GM12878 (cell line): ENCODE data around the gene COBLL1. TPM values are rescaled to one million over a fixed set of nuclear protein-coding genes. Genes with fewer than 3 reads are reported as not detected.

Source experiments
- ATAC-seq: fragments of 200-7000 bp; cut with Tn5 transposase; 3 replicates; pipeline ENCODE4 v1.9.1; 2020; ENCODE audit warnings: mild to moderate bottlenecking, moderate library complexity
- BruUV-seq: library from RNA; stranded (reverse); fragments of 400-500 nt; replicated peaks from 2 replicates; lab custom pipeline; 2021; lab: Mats Ljungman, UMichigan
- CTCF ChIA-PET: fragments of 300-600 bp; sonication (Branson Sonifier 250); formaldehyde crosslinking; extraction: SDS; loops from one replicate; lab custom pipeline; 2021; ENCODE audit warnings: inconsistent platforms; lab: Yijun Ruan, JAX
- POLR2A ChIA-PET: fragments of 350-600 bp; formaldehyde crosslinking; extraction: SDS; loops from one replicate; lab custom pipeline; 2021; ENCODE audit warnings: inconsistent platforms; lab: Charles Lee
- RAD21 ChIA-PET: fragments of 300-600 bp; sonication (Branson Sonifier 250); formaldehyde crosslinking; loops from one replicate; lab custom pipeline; 2023; ENCODE audit warnings: antibody characterized with exemption; ENCODE audit not compliant: unreplicated experiment; lab: Charles Lee
- SMC1A ChIA-PET: fragments of 300-600 bp; sonication (Branson Sonifier 250); formaldehyde crosslinking; loops from one replicate; lab custom pipeline; 2023; ENCODE audit not compliant: unreplicated experiment, uncharacterized antibody; lab: Charles Lee
- DNase-seq: peaks from one replicate; pipeline ENCODE4 v3.0.0-alpha.2; 2011; ENCODE audit warnings: low read depth, low spot score
- FAIRE-seq: peaks from 3 replicates; lab custom pipeline; 2011; peaks lifted over from hg19 to GRCh38; lab: Jason Lieb, UNC
- H2AFZ ChIP-seq: 2 replicates; pipeline ENCODE4 v1.6.0; 2011; ENCODE audit warnings: low read depth, low read length, control low read depth; ENCODE audit not compliant: control insufficient read depth
- H3K27ac ChIP-seq: 2 replicates; pipeline ENCODE4 v1.5.1; 2011; ENCODE audit warnings: control low read depth; ENCODE audit not compliant: control insufficient read depth, insufficient read depth
- H3K27me3 ChIP-seq, 2 experiments: replicated peaks in 1 of 2; 2 replicates each; pipeline versions ENCODE4 v1.6.0 to v1.6.1; 2011; ENCODE audit warnings: low read length in 1 of 2; ENCODE audit not compliant: control insufficient read depth in 2 of 2, insufficient read depth in 2 of 2
- H3K36me3 ChIP-seq, 2 experiments: 2 replicates each; pipeline ENCODE4 v1.5.1; 2011; ENCODE audit warnings: low read length in 1 of 2; ENCODE audit not compliant: control insufficient read depth in 2 of 2, insufficient read depth in 2 of 2
- H3K4me1 ChIP-seq: 2 replicates; pipeline ENCODE4 v1.6.1; 2011; ENCODE audit warnings: mild to moderate bottlenecking, low read length, moderate library complexity, mixed read lengths; ENCODE audit not compliant: control insufficient read depth, insufficient read depth
- H3K4me2 ChIP-seq: 2 replicates; pipeline ENCODE4 v1.6.0; 2011; ENCODE audit warnings: control low read depth; ENCODE audit not compliant: control insufficient read depth, insufficient read depth
- H3K4me3 ChIP-seq: fragments of 200-600 bp; sonication (generic); 2 replicates; pipeline ENCODE4 v1.5.1; 2016
- H3K79me2 ChIP-seq: 2 replicates; pipeline ENCODE4 v1.6.0; 2011; ENCODE audit warnings: low read length; ENCODE audit not compliant: control insufficient read depth, insufficient read depth
- H3K9ac ChIP-seq: 2 replicates; pipeline ENCODE4 v1.8.0; 2011; ENCODE audit warnings: low read length, control low read depth, mixed read lengths; ENCODE audit not compliant: control insufficient read depth, insufficient read depth
- H3K9me3 ChIP-seq: replicated peaks from 3 replicates; pipeline ENCODE4 v1.5.1; 2011; ENCODE audit warnings: mild to moderate bottlenecking, low read length; ENCODE audit not compliant: control insufficient read depth, insufficient read depth
- H4K20me1 ChIP-seq: 2 replicates; pipeline ENCODE4 v1.6.0; 2011; ENCODE audit not compliant: control insufficient read depth, insufficient read depth
- CBFB ChIP-seq: IDR thresholded peaks from 2 replicates; pipeline ENCODE4 v1.6.1; 2016; ENCODE audit warnings: antibody characterized with exemption, low read depth
- CHD2 ChIP-seq: IDR thresholded peaks from 2 replicates; pipeline ENCODE4 v1.6.1; 2011; ENCODE audit warnings: low read depth, low read length, improper control_type of control experiment, borderline replicate concordance
- ESRRA ChIP-seq: IDR thresholded peaks from 2 replicates; pipeline ENCODE4 v1.6.1; 2012; ENCODE audit warnings: mild to moderate bottlenecking, low read length, improper control_type of control experiment
- ETV6 ChIP-seq, 2 experiments: fragments of 450-650 bp in 1 of 2; IDR thresholded peaks in 1 of 2; conservative IDR thresholded peaks in 1 of 2; 2 replicates each; pipeline ENCODE4 v1.6.1; 2014; ENCODE audit warnings: antibody characterized with exemption in 1 of 2, borderline replicate concordance in 1 of 2, low read depth in 1 of 2, mild to moderate bottlenecking in 1 of 2, moderate library complexity in 1 of 2
- HDAC6 ChIP-seq: fragments of 200-600 bp; sonication (generic); IDR thresholded peaks from one replicate; pipeline ENCODE4 v1.8.0; 2017; ENCODE audit warnings: antibody characterized with exemption; ENCODE audit not compliant: unreplicated experiment
- LARP7 ChIP-seq: fragments of 450-650 bp; IDR thresholded peaks from 2 replicates; pipeline ENCODE4 v1.6.1; 2017; ENCODE audit warnings: mild to moderate bottlenecking
- NFIC ChIP-seq: IDR thresholded peaks from 2 replicates; pipeline ENCODE4 v1.6.1; 2012; ENCODE audit warnings: low read depth, mild to moderate bottlenecking, inconsistent platforms, low read length, moderate library complexity
- PML ChIP-seq: IDR thresholded peaks from 2 replicates; pipeline ENCODE4 v1.6.1; 2012; ENCODE audit warnings: low read length, inconsistent platforms
- POLR2AphosphoS5 ChIP-seq: IDR thresholded peaks from 2 replicates; pipeline ENCODE4 v1.6.1; 2011; ENCODE audit warnings: mild to moderate bottlenecking, low read length, inconsistent platforms
- RUNX3 ChIP-seq: IDR thresholded peaks from 2 replicates; pipeline ENCODE4 v1.6.1; 2012; ENCODE audit warnings: low read length, inconsistent platforms
- SMAD1 ChIP-seq: fragments of 450-650 bp; IDR thresholded peaks from 2 replicates; pipeline ENCODE4 v1.6.1; 2018; ENCODE audit warnings: mild to moderate bottlenecking, low read depth; ENCODE audit not compliant: partially characterized antibody
- TARDBP ChIP-seq: IDR thresholded peaks from 2 replicates; pipeline ENCODE4 v1.6.1; 2016; ENCODE audit warnings: borderline replicate concordance
- YBX1 ChIP-seq: fragments of 450-650 bp; IDR thresholded peaks from 2 replicates; pipeline ENCODE4 v1.6.1; 2016; ENCODE audit warnings: antibody characterized with exemption
- ZNF274 ChIP-seq: IDR thresholded peaks from one replicate; pipeline ENCODE4 v1.8.0; 2011; ENCODE audit not compliant: insufficient read length, insufficient read depth
- WGBS: methylation state at CpG from one replicate; pipeline ENCODE4 v1.1.6; 2016; ENCODE audit warnings: low lambda C conversion rate; ENCODE audit not compliant: insufficient replicate concordance, insufficient coverage; ENCODE audit errors: missing lambda C conversion rate; 5-methylcytosine and 5-hydroxymethylcytosine counted together
- in situ Hi-C: fragments of 300-500 bp; cut with MboI; formaldehyde crosslinking; loops from 9 replicates; pipeline ENCODE4 v1.14.3; 2018; ENCODE audit warnings: mixed read lengths
- intact Hi-C: fragments of 100-400 bp; cut with micrococcal nuclease; formaldehyde crosslinking; loops from one replicate; pipeline ENCODE4 v1.14.2; 2022; ENCODE audit not compliant: unreplicated experiment
- polyA plus RNA-seq, 11 experiments: library from polyadenylated mRNA; depleted of rRNA in 4 of 11; unstranded in 6 of 11; stranded (reverse) in 5 of 11; fragments of >200 nt; fragmentation: Nextera tagmentation in 4 of 11; fragmentation: Illumina TruSeq in 1 of 11; extraction: Ambion mirVana in 4 of 11; extraction: Trizol in 1 of 11; gene quantifications; 1 replicate in 1 of 11; 2 replicates in 10 of 11; pipeline versions ENCODE4 v1.2.1 to v1.2.3, GENCODE V29; 2011 to 2016; ENCODE audit warnings: inconsistent platforms in 2 of 11, missing spikeins in 2 of 11, low read depth in 1 of 11
- total RNA-seq, 4 experiments: library from RNA; depleted of rRNA in 3 of 4; stranded (reverse); fragments of >200 nt in 3 of 4; fragmentation: Illumina TruSeq in 1 of 4; extraction: Trizol in 1 of 4; gene quantifications; 2 replicates each; pipeline versions ENCODE4 v1.2.1 to v1.2.3, GENCODE V29; 2013 to 2021
- TF ChIP-seq, protein P1 (sequence below): IDR thresholded peaks from 2 replicates; pipeline ENCODE4 v1.6.1; 2012; ENCODE audit warnings: low read length, inconsistent platforms
- TF ChIP-seq, protein P2 (sequence below): fragments of 150-350 bp; IDR thresholded peaks from 2 replicates; pipeline ENCODE4 v1.6.1; 2014; ENCODE audit warnings: mild to moderate bottlenecking, low read depth, low read length

The COBLL1 gene
- total and polyA plus RNA-seq, 10 of the 15 experiments (the other 5 are each of a cell fraction or from before 2014, with no cell fraction given), result 0.46 TPM; not detected in 9

DNA sequence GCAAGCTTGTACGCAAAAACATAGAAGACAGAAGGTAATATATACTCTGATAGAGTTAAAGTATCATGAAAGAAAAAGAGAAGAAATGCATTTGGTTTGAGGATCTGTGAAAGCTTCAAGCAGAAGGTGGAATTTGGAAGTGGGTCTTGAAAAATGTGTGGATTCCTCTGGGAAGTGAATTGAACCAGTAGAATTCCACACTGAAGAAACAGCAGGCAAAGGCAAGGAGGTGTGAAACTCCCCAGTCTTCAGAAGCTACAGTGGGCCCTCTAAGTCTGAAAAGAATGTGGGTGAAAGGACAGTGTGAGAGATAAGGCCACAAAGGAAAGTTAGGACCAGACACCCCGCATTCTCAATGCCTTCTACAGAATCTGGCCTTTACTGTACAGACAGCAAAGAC lies 25.6 kb downstream of the COBLL1 start (continued):
- TF ChIP-seq ESRRA, result no peak

DNA sequence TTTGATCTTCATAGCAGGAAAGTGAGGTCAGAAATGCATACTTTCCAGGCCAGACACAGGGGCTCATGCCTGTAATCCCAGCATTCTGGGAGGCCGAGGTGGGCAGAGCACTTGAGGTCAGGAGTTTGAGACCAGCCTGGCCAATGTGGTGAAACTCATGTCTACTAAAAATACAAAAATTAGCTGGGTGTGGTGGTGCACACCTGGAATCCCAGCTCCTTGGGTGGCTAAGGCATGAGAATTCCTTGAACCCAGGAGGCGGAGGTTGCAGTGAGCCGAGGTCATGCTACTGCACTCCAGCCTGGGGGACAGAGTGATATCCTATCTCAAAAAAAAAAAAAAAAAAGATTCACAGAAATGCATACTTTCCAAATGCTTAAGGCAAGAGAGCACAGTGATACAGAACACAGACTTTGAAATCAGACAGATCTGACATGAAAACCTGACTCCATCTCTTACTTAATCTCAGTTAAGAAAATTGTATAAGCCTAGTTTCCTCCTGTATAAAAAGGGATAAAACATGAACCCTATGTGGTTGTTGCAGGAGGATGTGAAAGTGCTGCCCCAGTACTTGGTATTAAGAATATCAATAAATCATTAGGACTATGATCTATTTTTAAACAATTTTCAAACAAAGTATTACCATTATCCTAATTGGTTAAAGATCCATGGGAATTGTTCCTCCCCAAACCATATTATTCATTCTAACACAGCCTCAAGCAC lies 26.4 kb downstream of the COBLL1 start:
- Histone ChIP-seq H3K27me3 (no peaks in the 10 kb centered on the region; a peak in 1 of 4 replicates), H3K9me3 (no peaks in the 10 kb centered on the region), H3K36me3 (no peaks in the 10 kb centered on the region), H3K4me1 (no peaks in the 10 kb centered on the region), H4K20me1 (no peaks in the 10 kb centered on the region), H3K4me2 (no peak overlapping the region), H3K4me3 (no peak overlapping the region), H2AFZ (no peak overlapping the region), H3K27ac (no peak overlapping the region), H3K9ac (no peak overlapping the region), H3K79me2 (no peaks in the 10 kb centered on the region)
- no peak for ATAC-seq
- ChIA-PET RAD21 (no interaction called here), POLR2A (no interaction called here), SMC1A (no interaction called here), CTCF (no interaction called here)
- no peak for DNase-seq
- intact Hi-C loops, result no loop called here
- no peak for FAIRE-seq
- TF ChIP-seq RUNX3 (no peak), YBX1 (no peak), NFIC (no peak), ETV6 (conservative IDR thresholded peaks at IDR 0.05 in 1 of 2, IDR thresholded peaks at IDR 0.05 in 1 of 2; ENCODE audit: borderline replicate concordance in 1 of 2, low read depth in 1 of 2) (no peak), POLR2AphosphoS5 (no peak), ESRRA (no peak), SMAD1 (no peak), PML (no peak), LARP7 (no peak), ZNF274 (no peak), CBFB (no peak), CHD2 (no peak), TARDBP (no peak), HDAC6 (no peak)
- TF ChIP-seq, protein P1, sequence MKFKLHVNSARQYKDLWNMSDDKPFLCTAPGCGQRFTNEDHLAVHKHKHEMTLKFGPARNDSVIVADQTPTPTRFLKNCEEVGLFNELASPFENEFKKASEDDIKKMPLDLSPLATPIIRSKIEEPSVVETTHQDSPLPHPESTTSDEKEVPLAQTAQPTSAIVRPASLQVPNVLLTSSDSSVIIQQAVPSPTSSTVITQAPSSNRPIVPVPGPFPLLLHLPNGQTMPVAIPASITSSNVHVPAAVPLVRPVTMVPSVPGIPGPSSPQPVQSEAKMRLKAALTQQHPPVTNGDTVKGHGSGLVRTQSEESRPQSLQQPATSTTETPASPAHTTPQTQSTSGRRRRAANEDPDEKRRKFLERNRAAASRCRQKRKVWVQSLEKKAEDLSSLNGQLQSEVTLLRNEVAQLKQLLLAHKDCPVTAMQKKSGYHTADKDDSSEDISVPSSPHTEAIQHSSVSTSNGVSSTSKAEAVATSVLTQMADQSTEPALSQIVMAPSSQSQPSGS, result no peak
- TF ChIP-seq, protein P2, sequence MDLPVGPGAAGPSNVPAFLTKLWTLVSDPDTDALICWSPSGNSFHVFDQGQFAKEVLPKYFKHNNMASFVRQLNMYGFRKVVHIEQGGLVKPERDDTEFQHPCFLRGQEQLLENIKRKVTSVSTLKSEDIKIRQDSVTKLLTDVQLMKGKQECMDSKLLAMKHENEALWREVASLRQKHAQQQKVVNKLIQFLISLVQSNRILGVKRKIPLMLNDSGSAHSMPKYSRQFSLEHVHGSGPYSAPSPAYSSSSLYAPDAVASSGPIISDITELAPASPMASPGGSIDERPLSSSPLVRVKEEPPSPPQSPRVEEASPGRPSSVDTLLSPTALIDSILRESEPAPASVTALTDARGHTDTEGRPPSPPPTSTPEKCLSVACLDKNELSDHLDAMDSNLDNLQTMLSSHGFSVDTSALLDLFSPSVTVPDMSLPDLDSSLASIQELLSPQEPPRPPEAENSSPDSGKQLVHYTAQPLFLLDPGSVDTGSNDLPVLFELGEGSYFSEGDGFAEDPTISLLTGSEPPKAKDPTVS, result no peak
- in situ Hi-C loops, result no loop called here
- WGBS, result 28% methylated on average over 3 of the region's 3 CpGs
- no TSS peak for BruUV-seq
